Trophoblast cell (in vitro differentiated cells and primary cell): ENCODE data around the gene RING1.

Source experiments
- DNase-seq, 2 donors: peaks; one replicate each; pipeline ENCODE4 v3.0.0-alpha.2; 2016
- H2AFZ ChIP-seq: 2 replicates; pipeline ENCODE4 v1.6.1; 2013; ENCODE audit warnings: low read length, moderate library complexity, mild to moderate bottlenecking; ENCODE audit not compliant: insufficient read depth, poor library complexity
- H2AK5ac ChIP-seq: 2 replicates; pipeline ENCODE4 v1.6.1; 2013; ENCODE audit warnings: mild to moderate bottlenecking, low read length
- H2BK120ac ChIP-seq: 2 replicates; pipeline ENCODE4 v1.6.1; 2013; ENCODE audit warnings: low read length, mild to moderate bottlenecking, moderate library complexity; ENCODE audit not compliant: insufficient read depth, poor library complexity
- H2BK12ac ChIP-seq: 2 replicates; pipeline ENCODE4 v1.6.1; 2013; ENCODE audit warnings: mild to moderate bottlenecking, low read length, moderate library complexity
- H2BK5ac ChIP-seq: 2 replicates; pipeline ENCODE4 v1.6.1; 2013; ENCODE audit warnings: low read length, low read depth, moderate library complexity, mild to moderate bottlenecking; ENCODE audit not compliant: poor library complexity
- H3K14ac ChIP-seq: 2 replicates; pipeline ENCODE4 v1.6.1; 2013; ENCODE audit warnings: mild to moderate bottlenecking, low read length
- H3K18ac ChIP-seq: 2 replicates; pipeline ENCODE4 v1.6.1; 2013; ENCODE audit warnings: mild to moderate bottlenecking, low read length
- H3K23ac ChIP-seq: 2 replicates; pipeline ENCODE4 v1.6.1; 2013; ENCODE audit warnings: low read length
- H3K27ac ChIP-seq: 2 replicates; pipeline ENCODE4 v1.5.1; 2013; ENCODE audit warnings: low read depth, mild to moderate bottlenecking, inconsistent platforms, low read length, moderate library complexity
- H3K27me3 ChIP-seq: 2 replicates; pipeline ENCODE4 v1.6.1; 2013; ENCODE audit warnings: inconsistent platforms, mild to moderate bottlenecking, low read length, moderate library complexity; ENCODE audit not compliant: insufficient read depth
- H3K36me3 ChIP-seq, 2 experiments: 1 replicate in 1 of 2; 2 replicates in 1 of 2; pipeline ENCODE4 v1.6.1; 2013; ENCODE audit warnings: low read length in 2 of 2, mild to moderate bottlenecking in 2 of 2, moderate library complexity in 1 of 2; ENCODE audit not compliant: insufficient read depth in 2 of 2, control insufficient read depth in 1 of 2
- H3K4ac ChIP-seq: 2 replicates; pipeline ENCODE4 v1.6.1; 2013; ENCODE audit warnings: low read depth, mild to moderate bottlenecking, low read length, moderate library complexity
- H3K4me1 ChIP-seq, 2 experiments: 1 replicate in 1 of 2; 2 replicates in 1 of 2; pipeline ENCODE4 v1.6.1; 2013; ENCODE audit warnings: low read length in 2 of 2, mild to moderate bottlenecking in 2 of 2, moderate library complexity in 1 of 2; ENCODE audit not compliant: insufficient read depth in 2 of 2, control insufficient read depth in 1 of 2
- H3K4me2 ChIP-seq: 2 replicates; pipeline ENCODE4 v1.6.1; 2013; ENCODE audit warnings: inconsistent platforms, mild to moderate bottlenecking, low read length, moderate library complexity
- H3K4me3 ChIP-seq: 2 replicates; pipeline ENCODE4 v1.5.1; 2013; ENCODE audit warnings: mild to moderate bottlenecking, low read depth, low read length, inconsistent platforms
- H3K79me1 ChIP-seq: one replicate; pipeline ENCODE4 v1.6.1; 2013; ENCODE audit warnings: low read length
- H3K79me2 ChIP-seq: 2 replicates; pipeline ENCODE4 v1.6.1; 2013; ENCODE audit warnings: low read length, mild to moderate bottlenecking; ENCODE audit not compliant: control insufficient read depth, insufficient read depth, poor library complexity
- H3K9ac ChIP-seq: 2 replicates; pipeline ENCODE4 v1.6.1; 2013; ENCODE audit warnings: mild to moderate bottlenecking, low read length
- H3K9me3 ChIP-seq: 2 replicates; pipeline ENCODE4 v1.6.1; 2013; ENCODE audit warnings: low read depth, mild to moderate bottlenecking, control low read depth, inconsistent platforms, low read length; ENCODE audit not compliant: insufficient read depth
- H4K12ac ChIP-seq: 2 replicates; pipeline ENCODE4 v1.6.1; 2013; ENCODE audit warnings: low read depth, mild to moderate bottlenecking, low read length, moderate library complexity
- H4K8ac ChIP-seq: 2 replicates; pipeline ENCODE4 v1.6.1; 2013; ENCODE audit warnings: low read depth, mild to moderate bottlenecking, low read length, moderate library complexity
- H4K91ac ChIP-seq: one replicate; pipeline ENCODE4 v1.6.1; 2013; ENCODE audit warnings: low read depth, mild to moderate bottlenecking, low read length, moderate library complexity
- WGBS: extraction: QIAGEN DNeasy Blood & Tissue Kit; methylation state at CpG from one replicate; pipeline ENCODE4 v1.1.7; 2013; ENCODE audit warnings: missing lambda C conversion rate; ENCODE audit not compliant: insufficient read length, insufficient coverage; ENCODE audit errors: extremely low coverage; 5-methylcytosine and 5-hydroxymethylcytosine counted together

Gene RING1

GRCh38 chr6:33204415-33205190, 3.7 kb upstream of the RING1 start, which contains the start of gene HSD17B8:
Gene HSD17B8, plus strand, starts transcription at chr6:33204655. Its CDS starts 14 bp downstream, at chr6:33204669.
- H3K9ac ChIP-seq: peak within 1 kb of the TSS; percentile 1
- H3K14ac ChIP-seq: peak within 1 kb of the TSS; percentile 50
- peak within 1 kb of the TSS; percentile 57 for H3K18ac ChIP-seq
- H3K79me2 ChIP-seq: peaks cover 27% of the 10 kb centered on the region
- H3K27me3 ChIP-seq: no peaks in the 10 kb centered on the region
- peak within 1 kb of the TSS; percentile 95 for H3K4me2 ChIP-seq
- H4K12ac ChIP-seq: peak within 1 kb of the TSS; percentile 17
- WGBS: no CpG with 5 or more reads among the region's 48 CpGs
- H3K79me1 ChIP-seq: peaks cover 26% of the 10 kb centered on the region
- no peak within 1 kb of the TSS for H2BK12ac ChIP-seq
- DNase-seq: peak; percentile 91 to 94
- H3K4ac ChIP-seq: peak within 1 kb of the TSS; percentile 11
- H3K23ac ChIP-seq: no peak within 1 kb of the TSS
- H3K4me3 ChIP-seq: peak within 1 kb of the TSS; percentile 75
- H2BK5ac ChIP-seq: no peak within 1 kb of the TSS
- peak within 1 kb of the TSS; percentile 7 for H2BK120ac ChIP-seq
- H2AFZ ChIP-seq: peak within 1 kb of the TSS; percentile 27
- H3K9me3 ChIP-seq: peaks cover 4% of the 10 kb centered on the region
- H4K8ac ChIP-seq: peak within 1 kb of the TSS; percentile 54
- peaks cover 26 to 30% of the 10 kb centered on the region in 2 experiments for H3K36me3 ChIP-seq
- H2AK5ac ChIP-seq: peak within 1 kb of the TSS; percentile 39
- H3K4me1 ChIP-seq: peaks cover 21 to 39% of the 10 kb centered on the region in 2 experiments
- H3K27ac ChIP-seq: peak within 1 kb of the TSS; percentile 16
- peak within 1 kb of the TSS; percentile 31 for H4K91ac ChIP-seq

- Histone ChIP-seq H3K27me3 (no peaks in the 10 kb centered on the region), H3K14ac (no peak overlapping the region), H2BK12ac (no peak overlapping the region), H3K4me1 (peaks cover 20 to 37% of the 10 kb centered on the region in 2 experiments), H2AK5ac (no peak overlapping the region), H3K18ac (no peak overlapping the region), H3K27ac (no peak overlapping the region), H2BK5ac (no peak overlapping the region), H3K36me3 (peaks cover 30 to 37% of the 10 kb centered on the region in 2 experiments), H2AFZ (no peak overlapping the region), H3K9ac (no peak overlapping the region), H3K4ac (no peak overlapping the region), H3K23ac (no peak overlapping the region), H3K79me2 (peaks cover 22% of the 10 kb centered on the region), H2BK120ac (no peak overlapping the region), H4K8ac (no peak overlapping the region), H3K4me2 (peak overlapping the region; percentile 95), H3K4me3 (no peak overlapping the region), H4K91ac (no peak overlapping the region), H4K12ac (no peak overlapping the region), H3K9me3 (peaks cover 6% of the 10 kb centered on the region), H3K79me1 (peaks cover 22% of the 10 kb centered on the region)
- peak; percentile 27 to 46 for DNase-seq
- no CpG with 5 or more reads among the region's 17 CpGs for WGBS
Observed at GRCh38 chr6:33205191-33206026, 2.9 kb upstream of the RING1 start.

GRCh38 chr6:33206027-33206863, 2.1 kb upstream of the RING1 start:
- Histone ChIP-seq H3K27me3 (no peaks in the 10 kb centered on the region), H2AK5ac (no peak overlapping the region), H3K79me1 (peaks cover 17% of the 10 kb centered on the region), H3K4me1 (peaks cover 20 to 36% of the 10 kb centered on the region in 2 experiments), H2BK12ac (no peak overlapping the region), H2BK120ac (no peak overlapping the region), H3K23ac (no peak overlapping the region), H2AFZ (no peak overlapping the region), H3K4ac (no peak overlapping the region), H3K4me3 (no peak overlapping the region), H3K14ac (no peak overlapping the region), H4K91ac (no peak overlapping the region), H4K8ac (no peak overlapping the region), H3K79me2 (peaks cover 17% of the 10 kb centered on the region), H3K36me3 (peaks cover 29 to 37% of the 10 kb centered on the region in 2 experiments), H2BK5ac (no peak overlapping the region), H3K9me3 (peaks cover 5% of the 10 kb centered on the region), H3K27ac (no peak overlapping the region), H4K12ac (no peak overlapping the region), H3K4me2 (no peak overlapping the region), H3K18ac (no peak overlapping the region), H3K9ac (no peak overlapping the region)
- WGBS: no CpG with 5 or more reads among the region's 3 CpGs
- DNase-seq: no peak
